HUES64 (cell line): ENCODE results near the gene PDS5A. TPM values are rescaled to one million over a fixed set of nuclear protein-coding genes. Genes with fewer than 3 reads are reported as not detected.
"Not testable (repeated sequence)": the region's sequence is repeated elsewhere in the genome, so short reads cannot be mapped to it uniquely, and the experiment has no call there.

Source experiments
- H3K27ac ChIP-seq: 2 replicates; pipeline ENCODE4 v1.7.0; 2013; ENCODE audit warnings: low read depth, low read length, inconsistent platforms
- H3K27me3 ChIP-seq: 2 replicates; pipeline ENCODE4 v1.6.1; 2013; ENCODE audit warnings: mild to moderate bottlenecking, low read length; ENCODE audit not compliant: insufficient read depth
- H3K36me3 ChIP-seq: 2 replicates; pipeline ENCODE4 v1.6.1; 2013; ENCODE audit warnings: mild to moderate bottlenecking, low read length; ENCODE audit not compliant: insufficient read depth
- H3K4me1 ChIP-seq: 2 replicates; pipeline ENCODE4 v1.6.1; 2013; ENCODE audit warnings: mild to moderate bottlenecking, low read length, moderate library complexity; ENCODE audit not compliant: insufficient read depth
- H3K4me3 ChIP-seq: 2 replicates; pipeline ENCODE4 v1.5.1; 2013; ENCODE audit warnings: mild to moderate bottlenecking, low read length, moderate library complexity
- H3K9ac ChIP-seq: 2 replicates; pipeline ENCODE4 v1.6.1; 2013; ENCODE audit warnings: mild to moderate bottlenecking, low read depth, low read length
- H3K9me3 ChIP-seq: 2 replicates; pipeline ENCODE4 v1.6.1; 2013; ENCODE audit warnings: low read depth, low read length; ENCODE audit not compliant: insufficient read depth
- WGBS: fragments of 150-250, 120-280 bp; methylation state at CpG from one replicate; pipeline ENCODE4 v1.1.7; 2013; ENCODE audit warnings: missing lambda C conversion rate; 5-methylcytosine and 5-hydroxymethylcytosine counted together
- polyA plus RNA-seq, 2 experiments: library from polyadenylated mRNA; stranded (reverse); fragments of 50-300 nt; gene quantifications; one replicate each; pipeline ENCODE4 v1.2.3, GENCODE V29; 2013

Gene PDS5A
- polyA plus RNA-seq (2013, experiment 1 of 2) = 47.4 TPM
- polyA plus RNA-seq (2013, experiment 2 of 2) = 49.8 TPM

- 1% methylated on average over 117 of the region's 117 CpGs for WGBS
- H3K9ac ChIP-seq = peak within 1 kb of the TSS; percentile 84
- no peaks in the 10 kb centered on the region for H3K9me3 ChIP-seq
- H3K27ac ChIP-seq = peak within 1 kb of the TSS; percentile 90
- peak within 1 kb of the TSS; percentile 82 for H3K4me3 ChIP-seq
- H3K36me3 ChIP-seq = peaks cover 33% of the 10 kb centered on the region
- no peaks in the 10 kb centered on the region for H3K27me3 ChIP-seq
- H3K4me1 ChIP-seq = peaks cover 8% of the 10 kb centered on the region
These were observed at the start of gene PDS5A for GRCh38 chr4:39977489-39978377. Gene PDS5A, minus strand, starts transcription at chr4:39977911. Its CDS starts 1,334 bp downstream, at chr4:39976577.

DNA sequence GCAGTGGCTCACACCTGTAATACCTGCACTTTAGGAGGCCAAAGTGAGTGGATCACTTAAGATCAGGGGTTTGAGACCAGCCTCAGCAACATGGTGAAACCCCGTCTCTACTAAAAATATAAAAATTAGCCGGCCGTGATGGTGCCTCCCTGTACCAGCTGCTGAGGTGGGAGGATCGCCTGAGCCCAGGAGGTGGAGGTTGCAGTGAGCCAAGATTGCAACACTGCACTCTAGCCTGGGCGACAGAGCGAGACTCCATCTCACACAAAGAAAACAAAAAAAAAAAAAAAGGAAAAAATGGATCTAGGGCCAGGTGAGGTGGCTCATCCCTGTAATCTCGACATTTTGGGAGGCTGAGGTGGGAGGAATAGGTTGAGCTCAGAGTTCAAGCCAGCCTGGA is 46.3 kb upstream of the PDS5A start:
- H3K27me3 ChIP-seq, H3K9ac ChIP-seq, H3K36me3 ChIP-seq, H3K4me3 ChIP-seq, H3K27ac ChIP-seq, H3K4me1 ChIP-seq, H3K9me3 ChIP-seq: not testable (repeated sequence)
- WGBS = 95% methylated on average over 4 of the region's 7 CpGs

- H3K4me3 ChIP-seq, H3K27ac ChIP-seq, H3K27me3 ChIP-seq, H3K9me3 ChIP-seq, H3K36me3 ChIP-seq, H3K9ac ChIP-seq, H3K4me1 ChIP-seq: not testable (repeated sequence)
- 96% methylated on average over 7 of the region's 7 CpGs for WGBS
These were observed 43.4 kb upstream of the PDS5A start for GRCh38 chr4:40021116-40021515.

GRCh38 chr4:40020221-40020620 is 42.5 kb upstream of the PDS5A start:
- no peaks in the 10 kb centered on the region for H3K9me3 ChIP-seq
- no peak overlapping the region for H3K4me3 ChIP-seq
- H3K27me3 ChIP-seq = no peaks in the 10 kb centered on the region
- H3K4me1 ChIP-seq = no peaks in the 10 kb centered on the region
- no peak overlapping the region for H3K27ac ChIP-seq
- H3K9ac ChIP-seq = no peak overlapping the region
- 91% methylated on average over 15 of the region's 15 CpGs for WGBS
- H3K36me3 ChIP-seq = no peaks in the 10 kb centered on the region

DNA sequence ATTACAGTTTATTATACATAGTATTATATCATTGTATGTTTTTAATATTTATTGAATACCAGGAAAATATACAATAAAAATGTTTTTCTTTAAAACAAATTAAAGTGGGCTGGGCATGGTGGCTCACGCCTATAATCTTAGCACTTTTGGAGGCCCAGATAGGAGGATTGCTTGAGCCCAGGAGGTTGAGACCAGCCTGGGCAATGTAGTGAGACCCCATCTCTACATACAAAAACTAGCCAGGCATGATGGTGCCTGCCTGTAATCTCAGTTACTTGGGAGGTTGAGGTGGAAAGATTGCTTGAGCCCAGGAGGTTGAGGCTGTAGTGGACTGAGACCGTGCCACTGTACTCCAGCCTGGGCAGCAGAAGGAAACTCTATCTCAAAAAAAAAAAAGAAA is 38.3 kb upstream of the PDS5A start:
- H3K4me1 ChIP-seq = no peaks in the 10 kb centered on the region
- no peaks in the 10 kb centered on the region for H3K36me3 ChIP-seq
- 97% methylated on average over 2 of the region's 2 CpGs for WGBS
- no peak overlapping the region for H3K9ac ChIP-seq
- H3K27me3 ChIP-seq = no peaks in the 10 kb centered on the region
- H3K9me3 ChIP-seq = no peaks in the 10 kb centered on the region
- no peak overlapping the region for H3K27ac ChIP-seq
- H3K4me3 ChIP-seq = no peak overlapping the region

DNA sequence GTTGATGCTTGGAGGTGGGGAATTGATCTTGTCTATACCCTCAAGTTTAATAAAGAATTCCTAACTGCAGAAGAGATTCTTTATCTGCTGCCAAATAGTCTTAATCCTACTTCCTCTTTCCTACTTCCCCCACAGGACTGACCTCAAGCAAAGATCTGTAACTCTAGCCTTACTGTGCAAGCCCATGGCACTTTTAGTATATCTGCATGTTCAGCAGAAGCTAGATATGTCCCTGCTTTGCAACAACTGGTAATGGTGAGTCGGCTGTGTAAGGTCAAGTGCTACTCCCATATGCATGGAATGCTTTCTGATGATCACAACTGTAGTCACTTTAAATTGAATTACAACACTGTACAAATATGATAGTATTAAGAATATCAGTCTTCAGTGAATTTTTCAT is 26.3 kb upstream of the PDS5A start:
- Histone ChIP-seq H3K9ac (no peak overlapping the region), H3K4me3 (no peak overlapping the region), H3K27ac (no peak overlapping the region), H3K27me3 (no peaks in the 10 kb centered on the region), H3K36me3 (no peaks in the 10 kb centered on the region), H3K4me1 (no peaks in the 10 kb centered on the region), H3K9me3 (no peaks in the 10 kb centered on the region)
- WGBS = 100% methylated on average over 1 of the region's 1 CpG

GRCh38 chr4:40000711-40001110 is 23.0 kb upstream of the PDS5A start:
- H3K27me3 ChIP-seq = no peaks in the 10 kb centered on the region

DNA sequence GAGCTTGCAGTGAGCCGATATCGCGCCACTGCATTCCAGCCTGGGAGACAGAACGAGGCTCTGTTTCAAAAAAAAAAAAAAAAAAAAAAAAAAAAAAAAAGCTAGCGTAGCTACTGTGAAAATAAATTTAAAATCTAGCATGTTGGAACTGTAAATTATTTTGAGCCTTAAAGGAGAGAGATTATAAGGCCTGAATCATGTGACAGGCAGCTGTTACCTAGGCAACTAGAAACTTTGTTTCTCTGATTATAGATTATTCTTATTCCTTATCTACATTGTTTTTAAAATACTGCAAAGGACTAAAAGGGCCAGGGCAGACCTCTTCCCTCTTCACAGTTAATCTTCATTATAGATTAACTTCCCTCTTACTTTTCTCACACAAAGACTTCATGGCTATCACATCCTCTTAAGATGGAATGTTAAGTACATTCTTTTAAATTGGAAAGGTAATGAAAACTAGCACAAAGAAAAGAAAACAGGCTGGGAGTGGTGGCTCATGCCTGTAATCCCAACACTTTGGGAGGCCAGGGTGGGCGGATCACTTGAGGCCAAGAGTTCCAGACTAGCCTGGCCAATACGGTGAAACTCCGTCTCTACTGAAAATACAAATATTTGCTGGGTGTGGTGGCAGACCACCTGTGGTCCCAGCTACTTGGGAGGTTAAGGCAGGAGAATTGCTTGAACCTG is 21.1 kb upstream of the PDS5A start:
- WGBS = 90% methylated on average over 8 of the region's 8 CpGs
- H3K4me1 ChIP-seq = no peaks in the 10 kb centered on the region
- H3K9me3 ChIP-seq = no peaks in the 10 kb centered on the region
- no peak overlapping the region for H3K9ac ChIP-seq
- H3K27ac ChIP-seq = no peak overlapping the region
- H3K36me3 ChIP-seq = no peaks in the 10 kb centered on the region
- no peak overlapping the region for H3K4me3 ChIP-seq
- no peaks in the 10 kb centered on the region for H3K27me3 ChIP-seq

More at GRCh38 chr4:40000711-40001110, 23.0 kb upstream of the PDS5A start:
- Histone ChIP-seq H3K9ac (no peak overlapping the region), H3K9me3 (no peaks in the 10 kb centered on the region), H3K4me1 (no peaks in the 10 kb centered on the region), H3K36me3 (no peaks in the 10 kb centered on the region), H3K27ac (no peak overlapping the region), H3K4me3 (no peak overlapping the region)
- WGBS = 77% methylated on average over 5 of the region's 6 CpGs

DNA sequence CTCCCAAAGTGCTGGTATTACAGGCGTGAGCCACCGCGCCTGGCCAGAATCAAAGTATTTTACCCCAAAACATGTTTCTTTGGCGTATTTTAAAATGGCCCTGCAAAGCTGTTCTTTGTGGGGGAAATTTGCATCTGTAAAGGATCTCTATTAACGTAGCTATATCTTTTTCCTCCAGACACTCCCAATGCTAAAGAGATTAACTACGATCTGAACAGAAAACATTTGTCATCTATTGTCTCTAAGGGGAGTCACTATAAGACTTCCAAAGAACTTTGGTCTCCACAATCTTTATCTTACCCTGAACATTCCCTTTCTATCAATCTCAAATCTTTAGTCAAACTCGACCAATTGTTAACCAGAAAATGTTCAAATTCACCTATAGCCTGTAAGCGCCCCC is 19.1 kb upstream of the PDS5A start:
- H3K27ac ChIP-seq = no peak overlapping the region
- no peaks in the 10 kb centered on the region for H3K4me1 ChIP-seq
- H3K9ac ChIP-seq = no peak overlapping the region
- no peaks in the 10 kb centered on the region for H3K27me3 ChIP-seq
- H3K9me3 ChIP-seq = no peaks in the 10 kb centered on the region
- H3K4me3 ChIP-seq = no peak overlapping the region
- 78% methylated on average over 8 of the region's 8 CpGs for WGBS
- no peaks in the 10 kb centered on the region for H3K36me3 ChIP-seq

GRCh38 chr4:39994406-39994805 is 16.7 kb upstream of the PDS5A start:
- Histone ChIP-seq H3K9ac (no peak overlapping the region), H3K4me1 (no peaks in the 10 kb centered on the region), H3K36me3 (no peaks in the 10 kb centered on the region), H3K27ac (no peak overlapping the region), H3K4me3 (no peak overlapping the region), H3K27me3 (no peaks in the 10 kb centered on the region), H3K9me3 (no peaks in the 10 kb centered on the region)
- 83% methylated on average over 1 of the region's 1 CpG for WGBS

DNA sequence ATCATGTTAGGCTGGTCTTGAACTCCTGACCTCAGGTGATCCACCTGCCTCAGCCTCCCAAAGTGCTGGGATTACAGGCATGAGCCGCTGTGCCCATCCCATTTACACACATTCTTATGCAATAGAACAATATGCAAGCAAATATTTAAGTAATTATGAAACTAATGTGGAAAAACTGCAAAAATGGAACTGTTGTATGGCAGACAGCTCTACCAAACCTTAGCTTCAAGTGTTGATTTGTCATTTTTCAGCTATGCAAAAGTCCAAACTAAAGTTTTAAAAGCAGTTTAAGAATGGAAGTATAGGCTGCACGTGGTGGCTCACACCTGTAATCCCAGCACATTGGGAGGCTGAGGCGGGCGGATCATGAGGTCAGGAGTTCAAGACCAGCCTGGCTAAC is 11.7 kb upstream of the PDS5A start:
- H3K36me3 ChIP-seq, H3K27me3 ChIP-seq, H3K27ac ChIP-seq, H3K9me3 ChIP-seq, H3K4me1 ChIP-seq, H3K9ac ChIP-seq, H3K4me3 ChIP-seq: not testable (repeated sequence)
- 92% methylated on average over 4 of the region's 4 CpGs for WGBS
